KOPT-K1 (cell line): ENCODE results near the gene LPO.

Experiments
- H3K27ac ChIP-seq: fragments of 200-600 bp; sonication (generic); 2 replicates; pipeline ENCODE4 v1.5.1; 2016; ENCODE audit warnings: antibody characterized with exemption, mild to moderate bottlenecking, low read depth, low read length; ENCODE audit not compliant: poor library complexity, severe bottlenecking
- H3K36me3 ChIP-seq: fragments of 200-600 bp; sonication (generic); 2 replicates; pipeline ENCODE4 v1.5.1; 2017; ENCODE audit warnings: antibody characterized with exemption, mild to moderate bottlenecking, low read length, moderate library complexity; ENCODE audit not compliant: insufficient read depth
- H3K9me3 ChIP-seq: fragments of 200-600 bp; sonication (generic); 2 replicates; pipeline ENCODE4 v1.5.1; 2017; ENCODE audit warnings: antibody characterized with exemption, low read length, mild to moderate bottlenecking; ENCODE audit not compliant: insufficient read depth, poor library complexity, severe bottlenecking

The LPO gene

DNA sequence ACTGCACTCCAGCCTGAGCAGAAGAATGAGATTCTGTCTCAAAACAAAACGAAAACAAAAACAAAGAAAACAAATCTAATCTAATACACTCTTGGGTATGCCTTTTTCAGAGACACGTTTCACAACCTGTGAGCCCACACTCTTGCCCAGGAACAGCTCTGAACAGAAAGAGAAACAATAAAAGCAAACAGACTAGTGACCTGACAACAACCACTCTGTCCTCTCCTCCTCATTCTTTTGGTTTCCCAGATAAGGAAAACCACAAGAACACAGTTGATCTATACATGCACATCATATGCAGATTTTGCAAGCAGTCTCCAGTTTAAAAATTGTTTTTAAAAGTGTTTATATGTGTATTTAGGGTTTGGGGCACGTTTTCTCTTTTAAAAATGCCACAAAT, 20.6 kb upstream of the LPO start:
- Histone ChIP-seq H3K36me3 (peaks cover 23% of the 10 kb centered on the region), H3K9me3 (no peaks in the 10 kb centered on the region), H3K27ac (no peak overlapping the region)

- peak within 1 kb of the TSS; percentile 61 for H3K27ac ChIP-seq
- H3K9me3 ChIP-seq, result peaks cover 9% of the 10 kb centered on the region
- H3K36me3 ChIP-seq, result peaks cover 9% of the 10 kb centered on the region; the same call in 1 of the 2 replicates
These were observed 19.2 kb upstream of the LPO start, which contains the start of gene MKS1 for GRCh38 chr17:58219007-58219788. Gene MKS1 (minus strand): TSS chr17:58219255. CDS start chr17:58219230, 25 bp downstream.

DNA sequence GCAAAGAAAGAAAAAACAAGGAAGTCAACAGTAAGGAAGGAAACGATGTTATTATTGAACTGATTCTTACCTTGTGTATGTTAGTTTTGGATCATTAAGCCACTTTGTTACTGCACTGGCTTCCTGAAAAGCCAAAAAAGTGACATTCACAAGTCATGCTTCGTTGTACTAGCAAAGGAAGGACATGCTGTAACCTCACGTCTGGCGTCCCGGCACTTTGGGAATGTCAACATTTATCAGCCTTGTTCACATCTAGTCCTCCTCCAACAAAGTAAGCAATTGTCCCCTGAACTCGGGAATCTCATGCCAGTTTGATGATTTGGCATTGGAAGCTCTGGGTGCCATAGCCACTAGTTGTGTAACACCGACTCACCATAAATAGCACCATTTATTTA, 18.6 kb upstream of the LPO start:
- Histone ChIP-seq H3K27ac (peak overlapping the region; percentile 61), H3K9me3 (peaks cover 11% of the 10 kb centered on the region), H3K36me3 (peaks cover 8% of the 10 kb centered on the region; the same call in 1 of the 2 replicates)

GRCh38 chr17:58224315-58224714, 14.1 kb upstream of the LPO start:
- no peaks in the 10 kb centered on the region for H3K36me3 ChIP-seq
- H3K27ac ChIP-seq, result no peak overlapping the region
- H3K9me3 ChIP-seq, result peaks cover 17% of the 10 kb centered on the region

- Histone ChIP-seq H3K27ac (no peak overlapping the region), H3K9me3 (peaks cover 17% of the 10 kb centered on the region), H3K36me3 (no peaks in the 10 kb centered on the region)
These were observed 10.7 kb upstream of the LPO start for GRCh38 chr17:58227733-58228132.

DNA sequence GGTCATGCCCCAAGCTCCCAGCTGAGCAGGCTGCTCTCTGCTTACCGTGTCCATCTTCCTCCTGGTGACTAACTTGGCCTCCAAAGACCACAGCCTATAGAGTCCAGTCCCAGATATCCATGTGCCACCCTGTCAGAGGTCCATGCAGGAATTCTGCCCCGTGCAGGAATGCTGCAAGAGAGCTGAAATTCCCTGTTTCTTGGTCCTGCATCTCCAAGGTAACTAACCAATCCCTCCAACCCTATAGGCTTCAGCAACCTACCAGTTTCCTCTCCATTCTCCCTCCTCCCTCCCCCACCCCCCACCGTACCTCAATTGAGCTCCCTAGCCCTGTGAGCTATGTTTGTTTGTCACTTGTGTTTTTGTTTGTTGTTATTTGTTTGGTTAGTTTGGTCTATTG, 9.7 kb upstream of the LPO start:
- Histone ChIP-seq H3K36me3 (no peaks in the 10 kb centered on the region), H3K9me3 (peaks cover 11% of the 10 kb centered on the region), H3K27ac (no peak overlapping the region)

GRCh38 chr17:58229384-58229783, 9.0 kb upstream of the LPO start:
- Histone ChIP-seq H3K9me3 (peaks cover 7% of the 10 kb centered on the region), H3K36me3 (no peaks in the 10 kb centered on the region), H3K27ac (no peak overlapping the region)

GRCh38 chr17:58229881-58230280, 8.5 kb upstream of the LPO start:
- H3K9me3 ChIP-seq, result peaks cover 7% of the 10 kb centered on the region
- H3K27ac ChIP-seq, result no peak overlapping the region
- no peaks in the 10 kb centered on the region for H3K36me3 ChIP-seq

GRCh38 chr17:58231641-58232040, 6.7 kb upstream of the LPO start:
- Histone ChIP-seq H3K9me3 (peaks cover 7% of the 10 kb centered on the region), H3K27ac (no peak overlapping the region)

DNA sequence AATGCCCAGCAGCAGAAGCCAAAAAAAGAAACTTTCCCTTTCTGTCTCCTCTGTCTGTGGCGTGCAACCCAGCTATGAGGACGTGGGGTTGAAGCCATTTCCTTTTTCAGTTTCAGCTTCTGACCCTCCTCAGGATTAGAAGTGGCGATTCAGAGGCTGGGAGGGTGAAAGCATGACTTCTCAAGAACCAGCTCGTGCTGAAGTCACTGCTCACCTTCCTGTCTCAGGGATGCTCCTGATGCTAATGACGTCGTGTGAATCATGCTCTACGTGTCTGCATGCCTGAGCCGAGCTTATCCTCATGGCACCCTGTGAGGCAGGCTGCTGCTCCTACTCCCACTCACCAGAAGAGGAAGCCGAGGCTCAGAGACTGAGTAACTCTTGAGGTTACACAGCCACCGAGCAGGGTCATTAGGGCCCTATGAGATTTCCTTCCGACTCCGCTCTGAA, 5.7 kb upstream of the LPO start:
- Histone ChIP-seq H3K9me3 (peaks cover 6% of the 10 kb centered on the region), H3K36me3 (no peaks in the 10 kb centered on the region), H3K27ac (no peak overlapping the region)

More at GRCh38 chr17:58231641-58232040, 6.7 kb upstream of the LPO start:
- H3K36me3 ChIP-seq, result no peaks in the 10 kb centered on the region

- Histone ChIP-seq H3K36me3 (no peaks in the 10 kb centered on the region), H3K27ac (no peak overlapping the region), H3K9me3 (no peaks in the 10 kb centered on the region)
These were observed 4.8 kb upstream of the LPO start for GRCh38 chr17:58233543-58233942.

GRCh38 chr17:58234512-58234911, 3.9 kb upstream of the LPO start:
- Histone ChIP-seq H3K27ac (no peak overlapping the region), H3K9me3 (no peaks in the 10 kb centered on the region), H3K36me3 (no peaks in the 10 kb centered on the region)

GRCh38 chr17:58235821-58236220, 2.6 kb upstream of the LPO start:
- no peak overlapping the region for H3K27ac ChIP-seq
- H3K9me3 ChIP-seq, result no peaks in the 10 kb centered on the region
- no peaks in the 10 kb centered on the region for H3K36me3 ChIP-seq

DNA sequence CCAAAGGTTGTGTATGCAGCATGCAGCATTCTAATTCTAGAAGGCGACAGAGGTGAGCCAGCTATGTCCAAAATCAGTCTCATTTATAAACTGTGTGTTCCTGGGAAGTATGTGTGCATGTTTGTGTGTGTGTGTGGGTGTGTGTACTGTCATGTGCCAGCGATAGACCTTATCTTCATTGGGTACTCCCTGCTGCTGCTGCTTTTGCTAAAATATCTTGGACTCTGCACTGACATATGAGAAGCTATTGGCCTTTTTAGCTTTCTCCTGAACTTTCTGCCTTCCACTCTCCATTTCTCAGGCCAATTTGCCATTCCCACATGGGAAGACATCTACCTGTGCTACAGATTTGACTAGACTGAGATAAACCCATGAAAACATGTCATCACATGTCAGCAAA, 2.0 kb upstream of the LPO start:
- Histone ChIP-seq H3K36me3 (no peaks in the 10 kb centered on the region), H3K27ac (no peak overlapping the region), H3K9me3 (no peaks in the 10 kb centered on the region)

DNA sequence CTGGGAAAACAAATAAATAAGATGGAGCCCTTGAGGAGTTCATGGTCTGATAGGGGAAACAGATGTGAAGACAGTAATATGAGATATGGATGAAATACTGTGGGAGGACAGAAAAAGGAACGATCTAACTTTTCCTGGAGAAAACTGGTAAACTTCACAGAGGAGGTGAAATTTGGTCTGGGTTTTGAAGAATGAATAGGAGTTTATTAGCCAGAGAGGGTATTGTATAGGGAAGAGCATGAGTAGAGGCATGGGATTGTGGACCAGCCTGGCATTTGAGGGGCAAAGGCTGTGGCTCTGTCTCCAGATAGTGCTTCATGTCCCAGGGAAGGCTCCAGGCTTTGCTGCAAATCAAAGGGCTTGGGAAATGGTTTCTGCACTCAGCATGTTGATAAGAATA, 1.6 kb downstream of the LPO start:
- Histone ChIP-seq H3K27ac (no peak overlapping the region), H3K9me3 (no peaks in the 10 kb centered on the region)

GRCh38 chr17:58242171-58242784, 3.9 kb downstream of the LPO start:
- Histone ChIP-seq H3K9me3 (no peaks in the 10 kb centered on the region), H3K27ac (no peak overlapping the region), H3K36me3 (no peaks in the 10 kb centered on the region)

More for the DNA sequence above, 1.6 kb downstream of the LPO start:
- H3K36me3 ChIP-seq, result no peaks in the 10 kb centered on the region
